IPS-18c (cell line): ENCODE results near the gene RANBP3L.
"Not testable (repeated sequence)": the region's sequence is repeated elsewhere in the genome, so short reads cannot be mapped to it uniquely, and the experiment has no call there.

Experiments used
- H3K4me3 ChIP-seq: 2 replicates; pipeline ENCODE4 v1.7.0; 2013; ENCODE audit warnings: low read depth, mild to moderate bottlenecking, low read length, moderate library complexity; ENCODE audit not compliant: insufficient read depth
- H3K9me3 ChIP-seq: one replicate; pipeline ENCODE4 v1.6.1; 2013; ENCODE audit warnings: mild to moderate bottlenecking, low read length, moderate library complexity; ENCODE audit not compliant: control insufficient read depth, insufficient read depth

Gene RANBP3L

GRCh38 chr5:36300191-36300926, 1.3 kb downstream of the RANBP3L start:
- Histone ChIP-seq H3K4me3 (no peak overlapping the region), H3K9me3 (peaks cover 2% of the 10 kb centered on the region)

- Histone ChIP-seq H3K9me3 (peaks cover 2% of the 10 kb centered on the region), H3K4me3 (no peak overlapping the region)
Observed at GRCh38 chr5:36298552-36298951, 3.1 kb downstream of the RANBP3L start.

GRCh38 chr5:36297653-36298052, 4.0 kb downstream of the RANBP3L start:
- H3K4me3 ChIP-seq: no peak overlapping the region
- H3K9me3 ChIP-seq: peaks cover 2% of the 10 kb centered on the region

GRCh38 chr5:36285837-36286615, 15.7 kb downstream of the RANBP3L start:
- no peaks in the 10 kb centered on the region for H3K9me3 ChIP-seq
- H3K4me3 ChIP-seq: no peak overlapping the region

- H3K9me3 ChIP-seq, H3K4me3 ChIP-seq: not testable (repeated sequence)
Observed at GRCh38 chr5:36283775-36284174, 17.9 kb downstream of the RANBP3L start.

- H3K4me3 ChIP-seq: no peak overlapping the region
- H3K9me3 ChIP-seq: no peaks in the 10 kb centered on the region
Observed at GRCh38 chr5:36281626-36282025, 20.1 kb downstream of the RANBP3L start.

GRCh38 chr5:36279054-36279698, 22.5 kb downstream of the RANBP3L start:
- Histone ChIP-seq H3K9me3 (no peaks in the 10 kb centered on the region), H3K4me3 (no peak overlapping the region)

- no peak overlapping the region for H3K4me3 ChIP-seq
Observed at GRCh38 chr5:36277521-36278176, 24.1 kb downstream of the RANBP3L start.

GRCh38 chr5:36276864-36277263, 24.8 kb downstream of the RANBP3L start:
- H3K9me3 ChIP-seq: no peaks in the 10 kb centered on the region

More at GRCh38 chr5:36277521-36278176, 24.1 kb downstream of the RANBP3L start:
- H3K9me3 ChIP-seq: no peaks in the 10 kb centered on the region

GRCh38 chr5:36273809-36274526, 27.7 kb downstream of the RANBP3L start:
- Histone ChIP-seq H3K9me3 (no peaks in the 10 kb centered on the region), H3K4me3 (no peak overlapping the region)

More at GRCh38 chr5:36276864-36277263, 24.8 kb downstream of the RANBP3L start:
- H3K4me3 ChIP-seq: no peak overlapping the region

- no peaks in the 10 kb centered on the region for H3K9me3 ChIP-seq
- no peak overlapping the region for H3K4me3 ChIP-seq
Observed at GRCh38 chr5:36272136-36272690, 29.5 kb downstream of the RANBP3L start.

- H3K4me3 ChIP-seq: no peak overlapping the region
- H3K9me3 ChIP-seq: no peaks in the 10 kb centered on the region
Observed at GRCh38 chr5:36270876-36271575, 30.7 kb downstream of the RANBP3L start.

GRCh38 chr5:36270175-36270574, 31.5 kb downstream of the RANBP3L start:
- Histone ChIP-seq H3K9me3 (no peaks in the 10 kb centered on the region), H3K4me3 (no peak overlapping the region)

- Histone ChIP-seq H3K4me3 (no peak overlapping the region), H3K9me3 (no peaks in the 10 kb centered on the region)
Observed at GRCh38 chr5:36269478-36269877, 32.2 kb downstream of the RANBP3L start.

- no peak overlapping the region for H3K4me3 ChIP-seq
- no peaks in the 10 kb centered on the region for H3K9me3 ChIP-seq
Observed at GRCh38 chr5:36267905-36268304, 33.8 kb downstream of the RANBP3L start.

GRCh38 chr5:36264202-36264760, 37.4 kb downstream of the RANBP3L start:
- Histone ChIP-seq H3K9me3 (no peaks in the 10 kb centered on the region), H3K4me3 (no peak overlapping the region)
